ENCODE measurements around the gene SENP7.

SENP7 gene

GRCh38 chr3:101433652-101434051, 79.4 kb downstream of the SENP7 start:
- DNase-seq (ENCODE audit: low read depth): no peak
- TF ChIP-seq CTCF (IDR thresholded peaks at IDR 0.05; ENCODE audit: control insufficient read depth, extremely low read depth, insufficient read depth): no peak
- H3K4me3 ChIP-seq (ENCODE audit: low read depth, low read length): no peak overlapping the region

- DNase-seq (ENCODE audit: low read depth): no peak
- no peak overlapping the region for H3K4me3 ChIP-seq (ENCODE audit: low read depth, low read length)
- TF ChIP-seq CTCF (IDR thresholded peaks at IDR 0.05; ENCODE audit: control insufficient read depth, extremely low read depth, insufficient read depth): no peak
Observed at GRCh38 chr3:101423984-101424888, 88.8 kb downstream of the SENP7 start.

GRCh38 chr3:101418851-101419250, 94.2 kb downstream of the SENP7 start:
- H3K4me3 ChIP-seq (ENCODE audit: low read depth, low read length): no peak overlapping the region
- DNase-seq (ENCODE audit: low read depth): no peak
- no peak for TF ChIP-seq CTCF (IDR thresholded peaks at IDR 0.05; ENCODE audit: control insufficient read depth, extremely low read depth, insufficient read depth)

GRCh38 chr3:101414121-101414520, 98.9 kb downstream of the SENP7 start:
- no peak for DNase-seq (ENCODE audit: low read depth)
- no peak overlapping the region for H3K4me3 ChIP-seq (ENCODE audit: low read depth, low read length)
- no peak for TF ChIP-seq CTCF (IDR thresholded peaks at IDR 0.05; ENCODE audit: control insufficient read depth, extremely low read depth, insufficient read depth)

GRCh38 chr3:101413656-101414055, 99.4 kb downstream of the SENP7 start:
- no peak overlapping the region for H3K4me3 ChIP-seq (ENCODE audit: low read depth, low read length)
- TF ChIP-seq CTCF (IDR thresholded peaks at IDR 0.05; ENCODE audit: control insufficient read depth, extremely low read depth, insufficient read depth): no peak
- DNase-seq (ENCODE audit: low read depth): no peak

- no peak for TF ChIP-seq CTCF (IDR thresholded peaks at IDR 0.05; ENCODE audit: control insufficient read depth, extremely low read depth, insufficient read depth)
- DNase-seq (ENCODE audit: low read depth): no peak
- no peak overlapping the region for H3K4me3 ChIP-seq (ENCODE audit: low read depth, low read length)
Observed at GRCh38 chr3:101391413-101391950, 121.5 kb downstream of the SENP7 start.

Data from LNCaP clone FGC (cell line).